ENCODE measurements around the gene CD22. TPM values are rescaled to one million over a fixed set of nuclear protein-coding genes. Genes with fewer than 3 reads are reported as not detected.

CD22 gene
- total RNA-seq, 2 experiments from 2014 or later = 0.75 to 1.2 TPM

DNA sequence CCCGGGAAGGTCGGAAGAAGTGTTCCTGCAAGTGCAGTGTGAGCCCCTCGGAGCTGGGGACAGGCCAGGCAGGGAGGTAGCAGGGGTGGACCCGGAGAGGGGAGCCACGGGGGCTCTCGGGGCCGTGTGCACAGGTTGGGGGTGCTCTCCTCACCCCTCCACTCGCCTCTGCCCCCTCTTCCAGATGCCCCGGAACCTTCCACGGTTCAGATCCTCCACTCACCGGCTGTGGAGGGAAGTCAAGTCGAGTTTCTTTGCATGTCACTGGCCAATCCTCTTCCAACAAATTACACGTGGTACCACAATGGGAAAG is 9.0 kb downstream of the CD22 start:
- Mint-ChIP-seq H3K36me3 (no peaks in the 10 kb centered on the region), H3K4me3 (no peak overlapping the region), H3K9me3 (no peaks in the 10 kb centered on the region), H3K27ac (no peak overlapping the region), H3K4me1 (ENCODE audit: low read depth) (peaks cover 14% of the 10 kb centered on the region), H3K27me3 (peaks cover 4% of the 10 kb centered on the region)
- POLR2A ChIA-PET = interaction anchor here (0.9 kb wide), 1 partner anchor 13 kb away, joined by 3 read pairs; no protein-coding TSS in a partner anchor
- CTCF ChIA-PET = no interaction called here
- intact Hi-C loops (cut with micrococcal nuclease) = no loop called here
- DNase-seq = no peak

- intact Hi-C loops (cut with micrococcal nuclease) = no loop called here
- Mint-ChIP-seq H3K27me3 (peaks cover 2% of the 10 kb centered on the region), H3K27ac (no peak overlapping the region), H3K4me3 (no peak overlapping the region), H3K4me1 (ENCODE audit: low read depth) (no peaks in the 10 kb centered on the region), H3K36me3 (no peaks in the 10 kb centered on the region), H3K9me3 (no peaks in the 10 kb centered on the region)
- ChIA-PET POLR2A (interaction anchor here (0.6 kb wide), 1 partner anchor 195 kb away, joined by 3 read pairs; no protein-coding TSS in a partner anchor), CTCF (no interaction called here)
- no peak for DNase-seq
These were observed 11.4 kb downstream of the CD22 start for GRCh38 chr19:35340431-35340830.

DNA sequence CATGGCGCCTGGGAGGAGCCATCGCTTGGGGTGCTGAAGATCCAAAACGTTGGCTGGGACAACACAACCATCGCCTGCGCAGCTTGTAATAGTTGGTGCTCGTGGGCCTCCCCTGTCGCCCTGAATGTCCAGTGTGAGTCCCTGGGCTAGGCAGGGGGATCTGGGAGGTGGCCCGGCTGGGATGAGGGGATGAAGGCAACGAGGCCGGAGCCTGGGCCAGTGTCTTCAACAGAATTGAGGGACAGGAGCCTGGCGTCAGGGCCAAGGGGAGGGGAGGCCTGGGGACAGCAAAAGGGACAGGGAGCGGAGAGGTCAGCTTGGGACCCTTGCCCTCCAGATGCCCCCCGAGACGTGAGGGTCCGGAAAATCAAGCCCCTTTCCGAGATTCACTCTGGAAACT is 12.0 kb downstream of the CD22 start:
- H3K4me1 Mint-ChIP-seq (ENCODE audit: low read depth) = peaks cover 5% of the 10 kb centered on the region
- ChIA-PET POLR2A (no interaction called here), CTCF (no interaction called here)
- no peak overlapping the region for H3K4me3 Mint-ChIP-seq
- no peaks in the 10 kb centered on the region for H3K36me3 Mint-ChIP-seq
- H3K27ac Mint-ChIP-seq = no peak overlapping the region
- H3K27me3 Mint-ChIP-seq = peaks cover 1% of the 10 kb centered on the region
- no peaks in the 10 kb centered on the region for H3K9me3 Mint-ChIP-seq
- intact Hi-C loops (cut with micrococcal nuclease) = no loop called here
- DNase-seq = no peak

DNA sequence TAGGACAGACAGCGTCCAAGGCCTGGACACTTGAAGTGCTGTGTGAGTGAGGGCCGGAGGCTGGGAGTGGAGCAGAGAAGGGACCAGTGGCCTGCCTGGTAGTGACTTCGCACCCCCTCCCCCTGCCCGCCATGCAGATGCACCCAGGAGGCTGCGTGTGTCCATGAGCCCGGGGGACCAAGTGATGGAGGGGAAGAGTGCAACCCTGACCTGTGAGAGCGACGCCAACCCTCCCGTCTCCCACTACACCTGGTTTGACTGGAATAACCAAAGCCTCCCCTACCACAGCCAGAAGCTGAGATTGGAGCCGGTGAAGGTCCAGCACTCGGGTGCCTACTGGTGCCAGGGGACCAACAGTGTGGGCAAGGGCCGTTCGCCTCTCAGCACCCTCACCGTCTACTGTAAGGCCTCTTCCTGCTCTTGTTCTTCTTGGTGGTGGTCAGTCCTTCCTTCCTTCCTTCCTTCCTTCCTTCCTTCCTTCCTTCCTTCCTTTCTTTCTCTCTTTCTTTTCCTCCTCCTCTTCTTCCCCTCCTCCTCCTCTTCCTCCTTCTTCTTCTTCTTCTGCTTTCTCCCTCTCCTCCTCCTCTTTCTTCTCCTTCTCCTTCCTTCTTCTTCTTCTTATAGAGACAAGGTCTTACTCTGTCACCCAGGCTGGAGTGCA is 12.7 kb downstream of the CD22 start:
- H3K4me3 Mint-ChIP-seq = no peak overlapping the region
- CTCF ChIA-PET = interaction anchor here (1.2 kb wide), 1 partner anchor 12 kb away, joined by 7 read pairs; no protein-coding TSS in a partner anchor

GRCh38 chr19:35342430-35342829 is 13.4 kb downstream of the CD22 start:
- intact Hi-C loops (cut with micrococcal nuclease) = no loop called here
- ChIA-PET POLR2A (no interaction called here), CTCF (interaction anchor here (1.2 kb wide), 1 partner anchor 11 kb away, joined by 7 read pairs; no protein-coding TSS in a partner anchor)
- no peak for DNase-seq
- H3K27ac Mint-ChIP-seq = no peak overlapping the region
- H3K4me1 Mint-ChIP-seq (ENCODE audit: low read depth) = peaks cover 20% of the 10 kb centered on the region
- no peak overlapping the region for H3K4me3 Mint-ChIP-seq
- H3K27me3 Mint-ChIP-seq = no peaks in the 10 kb centered on the region
- no peaks in the 10 kb centered on the region for H3K9me3 Mint-ChIP-seq
- H3K36me3 Mint-ChIP-seq = no peaks in the 10 kb centered on the region

More for the DNA sequence above, 12.7 kb downstream of the CD22 start:
- H3K27me3 Mint-ChIP-seq = no peaks in the 10 kb centered on the region
- POLR2A ChIA-PET = no interaction called here
- DNase-seq = no peak
- H3K36me3 Mint-ChIP-seq = no peaks in the 10 kb centered on the region
- peaks cover 12% of the 10 kb centered on the region for H3K4me1 Mint-ChIP-seq (ENCODE audit: low read depth)
- H3K9me3 Mint-ChIP-seq = no peaks in the 10 kb centered on the region
- intact Hi-C loops (cut with micrococcal nuclease) = no loop called here
- H3K27ac Mint-ChIP-seq = no peak overlapping the region

DNA sequence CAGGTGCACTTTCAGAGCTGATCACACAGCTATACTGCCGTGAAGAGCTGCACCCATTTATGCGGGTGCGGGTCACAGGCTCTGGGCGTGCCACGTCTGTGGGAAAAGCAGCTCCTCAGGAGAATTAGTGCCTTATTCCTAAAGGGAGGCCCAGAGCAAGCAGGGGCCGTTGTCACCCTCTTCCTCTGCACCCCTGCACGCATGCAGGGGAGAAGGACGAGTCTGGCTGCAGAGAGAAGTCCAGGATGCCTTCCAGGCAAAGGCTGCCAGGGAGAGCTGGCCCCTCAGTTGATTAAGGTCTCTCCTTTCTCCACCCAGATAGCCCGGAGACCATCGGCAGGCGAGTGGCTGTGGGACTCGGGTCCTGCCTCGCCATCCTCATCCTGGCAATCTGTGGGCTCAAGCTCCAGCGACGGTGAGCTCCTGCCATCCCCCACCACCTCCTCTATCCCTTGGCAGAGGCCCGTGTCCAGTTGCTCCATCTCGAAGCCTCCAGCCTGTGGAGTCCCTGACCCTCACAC is 15.6 kb downstream of the CD22 start:
- peak; percentile 7 for DNase-seq
- no peak overlapping the region for H3K27ac Mint-ChIP-seq
- H3K36me3 Mint-ChIP-seq = no peaks in the 10 kb centered on the region
- peak overlapping the region; percentile 12 for H3K4me3 Mint-ChIP-seq
- peaks cover 39% of the 10 kb centered on the region for H3K4me1 Mint-ChIP-seq (ENCODE audit: low read depth)
- ChIA-PET POLR2A (no interaction called here), CTCF (no interaction called here)
- intact Hi-C loops (cut with micrococcal nuclease) = loop anchor here (5.0 kb wide), 1 partner anchor 203 kb away; the partner anchor contains the start of gene TMEM147
- H3K9me3 Mint-ChIP-seq = no peaks in the 10 kb centered on the region
- peaks cover 2% of the 10 kb centered on the region for H3K27me3 Mint-ChIP-seq

- Mint-ChIP-seq H3K27ac (peak overlapping the region; percentile 96), H3K9me3 (no peaks in the 10 kb centered on the region), H3K4me3 (peak overlapping the region; percentile 10), H3K4me1 (ENCODE audit: low read depth) (peaks cover 41% of the 10 kb centered on the region), H3K27me3 (peaks cover 4% of the 10 kb centered on the region), H3K36me3 (no peaks in the 10 kb centered on the region)
- ChIA-PET CTCF (interaction anchor here (1.1 kb wide), 1 partner anchor 13 kb away, joined by 4 read pairs; no protein-coding TSS in a partner anchor), POLR2A (no interaction called here)
- intact Hi-C loops (cut with micrococcal nuclease) = loop anchor here (2.0 to 5.0 kb wide), 3 partner anchors 117 to 202 kb away; partner anchors contain the start of gene TMEM147
- peak; percentile 15 for DNase-seq
These were observed 16.7 kb downstream of the CD22 start for GRCh38 chr19:35345671-35346111.

DNA sequence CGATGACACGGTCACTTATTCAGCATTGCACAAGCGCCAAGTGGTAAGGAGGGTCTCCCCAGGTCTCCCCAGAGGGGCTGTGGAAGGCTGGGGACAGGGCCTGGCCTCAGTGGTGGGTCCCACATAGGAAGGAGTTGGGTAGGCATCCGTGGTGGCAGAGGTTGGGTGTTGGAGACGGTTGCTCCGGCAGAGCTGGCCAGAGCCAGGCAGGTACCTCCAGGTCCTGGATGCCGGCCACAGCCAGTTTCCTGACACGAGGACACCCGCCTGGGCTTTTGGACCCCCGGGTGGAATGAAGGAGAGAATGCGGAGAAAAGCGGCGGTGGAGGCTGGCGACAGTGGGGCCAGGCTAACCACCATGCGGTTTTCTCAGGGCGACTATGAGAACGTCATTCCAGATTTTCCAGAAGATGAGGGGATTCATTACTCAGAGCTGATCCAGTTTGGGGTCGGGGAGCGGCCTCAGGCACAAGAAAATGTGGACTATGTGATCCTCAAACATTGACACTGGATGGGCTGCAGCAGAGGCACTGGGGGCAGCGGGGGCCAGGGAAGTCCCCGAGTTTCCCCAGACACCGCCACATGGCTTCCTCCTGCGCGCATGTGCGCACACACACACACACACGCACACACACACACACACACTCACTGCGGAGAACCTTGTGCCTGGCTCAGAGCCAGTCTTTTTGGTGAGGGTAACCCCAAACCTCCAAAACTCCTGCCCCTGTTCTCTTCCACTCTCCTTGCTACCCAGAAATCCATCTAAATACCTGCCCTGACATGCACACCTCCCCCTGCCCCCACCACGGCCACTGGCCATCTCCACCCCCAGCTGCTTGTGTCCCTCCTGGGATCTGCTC is 17.4 kb downstream of the CD22 start:
- intact Hi-C loops (cut with micrococcal nuclease) = loop anchor here (1.0 to 5.0 kb wide), 5 partner anchors 59 to 371 kb away; partner anchors contain the start of gene TMEM147
- Mint-ChIP-seq H3K27me3 (peaks cover 4% of the 10 kb centered on the region), H3K4me1 (ENCODE audit: low read depth) (peaks cover 41% of the 10 kb centered on the region)

GRCh38 chr19:35347171-35347929 is 18.4 kb downstream of the CD22 start, which contains the start of gene FFAR1:
TSS of gene FFAR1 (plus strand) at chr19:35347902. CDS start at chr19:35351552, 3,650 bp downstream.
- Mint-ChIP-seq H3K27ac (peak within 1 kb of the TSS; percentile 96), H3K9me3 (no peaks in the 10 kb centered on the region), H3K36me3 (no peaks in the 10 kb centered on the region), H3K27me3 (peaks cover 4% of the 10 kb centered on the region), H3K4me3 (peak within 1 kb of the TSS; percentile 63), H3K4me1 (ENCODE audit: low read depth) (peaks cover 41% of the 10 kb centered on the region)
- intact Hi-C loops (cut with micrococcal nuclease) = loop anchor here (1.0 to 5.0 kb wide), 5 partner anchors 58 to 370 kb away; partner anchors contain the start of gene TMEM147
- DNase-seq = peak; percentile 82
- CTCF ChIA-PET = interaction anchor here (0.6 to 5.6 kb wide), 9 partner anchors 9 to 206 kb away, joined by 3 to 48 read pairs (median 4); partner anchors contain the start of gene FFAR3
- POLR2A ChIA-PET = interaction anchor here (0.7 to 1.5 kb wide), 7 partner anchors 11 to 148 kb away, joined by 3 to 4 read pairs (median 3); partner anchors contain the start of gene FFAR3

More for the DNA sequence above, 17.4 kb downstream of the CD22 start:
- Mint-ChIP-seq H3K9me3 (no peaks in the 10 kb centered on the region), H3K27ac (peak overlapping the region; percentile 96), H3K4me3 (peak overlapping the region; percentile 63), H3K36me3 (no peaks in the 10 kb centered on the region)
- DNase-seq = peak; percentile 84
- ChIA-PET POLR2A (interaction anchor here (0.7 to 1.5 kb wide), 4 partner anchors 12 to 149 kb away, joined by 3 to 4 read pairs (median 3); partner anchors contain the start of gene FFAR3), CTCF (interaction anchor here (0.7 to 5.6 kb wide), 6 partner anchors 13 to 210 kb away, joined by 3 to 48 read pairs (median 4); no protein-coding TSS in a partner anchor)

DNA sequence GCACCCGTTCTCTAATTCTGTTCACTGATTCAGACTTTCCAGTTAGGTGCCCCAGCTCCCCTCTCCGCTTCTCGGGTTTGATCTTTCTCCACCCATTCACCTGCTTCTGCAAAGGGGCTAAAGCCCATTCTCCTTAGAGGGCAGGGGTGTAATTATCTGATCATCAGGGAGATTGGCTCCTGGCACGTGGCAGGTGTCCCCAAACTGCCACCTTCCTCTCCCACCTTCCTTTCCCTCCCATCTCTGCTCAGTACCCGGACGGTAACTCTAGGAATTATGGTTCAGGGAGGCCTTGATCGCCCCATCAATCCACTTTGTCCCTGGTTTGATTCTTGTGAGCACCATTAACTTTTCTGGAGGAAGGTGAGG is 18.9 kb downstream of the CD22 start:
- POLR2A ChIA-PET = interaction anchor here (0.8 to 1.5 kb wide), 4 partner anchors 15 to 114 kb away, joined by 3 to 4 read pairs (median 3); no protein-coding TSS in a partner anchor
- Mint-ChIP-seq H3K36me3 (no peaks in the 10 kb centered on the region), H3K9me3 (no peaks in the 10 kb centered on the region), H3K4me1 (ENCODE audit: low read depth) (peaks cover 45% of the 10 kb centered on the region), H3K4me3 (peak overlapping the region; percentile 63), H3K27ac (peak overlapping the region; percentile 96), H3K27me3 (peaks cover 6% of the 10 kb centered on the region)
- intact Hi-C loops (cut with micrococcal nuclease) = loop anchor here (1.0 to 5.0 kb wide), 5 partner anchors 57 to 369 kb away; partner anchors contain the start of gene TMEM147
- CTCF ChIA-PET = interaction anchor here (0.6 to 5.6 kb wide), 7 partner anchors 9 to 163 kb away, joined by 3 to 48 read pairs (median 4); partner anchors contain the start of gene FFAR3
- DNase-seq = no peak

Data from activated CD4-positive, alpha-beta memory T cell treated with anti-CD3 and anti-CD28 coated beads for 36 hours (primary cell).